A549 (cell line): ENCODE results near the gene SDC4. TPM values are rescaled to one million over a fixed set of nuclear protein-coding genes. Genes with fewer than 3 reads are reported as not detected.

Experiments used
- ATAC-seq, 2 experiments: fragments of 200-7000 bp in 1 of 2; fragments of >200 bp in 1 of 2; cut with Nextera tagmentation in 1 of 2; cut with Tn5 transposase in 1 of 2; 3 replicates each; pipeline versions ENCODE4 v1.8.0 to v1.9.1; 2018 to 2020; ENCODE audit warnings: mild to moderate bottlenecking in 1 of 2, moderate library complexity in 1 of 2
- CTCF ChIA-PET: fragments of 300-600 bp; sonication (Branson Sonifier 250); formaldehyde crosslinking; extraction: SDS; loops from one replicate; lab custom pipeline; 2021; ENCODE audit warnings: antibody characterized with exemption, inconsistent platforms; lab: Yijun Ruan, JAX
- POLR2A ChIA-PET: fragments of 350-600 bp; formaldehyde crosslinking; extraction: SDS; loops from one replicate; lab custom pipeline; 2021; ENCODE audit warnings: antibody characterized with exemption, inconsistent platforms; lab: Yijun Ruan, JAX
- DNase-seq, 2 experiments: peaks; one replicate each; pipeline versions ENCODE4 v3.0.0 to v3.0.0-alpha.2; 2011 to 2016; ENCODE audit warnings: low read depth in 1 of 2, low spot score in 1 of 2
- FAIRE-seq: peaks from 2 replicates; lab custom pipeline; 2011; peaks lifted over from hg19 to GRCh38; lab: Jason Lieb, UNC
- H3K27ac ChIP-seq, 2 experiments: fragments of >200 bp; sonication (Bioruptor Twin); formaldehyde crosslinking; 3 replicates each; pipeline ENCODE4 v1.5.1; 2016 to 2017
- H3K4me1 ChIP-seq: fragments of >200 bp; sonication (Bioruptor Twin); formaldehyde crosslinking; 3 replicates; pipeline ENCODE4 v1.6.1; 2016
- H3K4me2 ChIP-seq: fragments of >200 bp; sonication (Bioruptor Twin); formaldehyde crosslinking; 3 replicates; pipeline ENCODE4 v1.6.1; 2016
- H3K4me3 ChIP-seq: fragments of >200 bp; sonication (Bioruptor Twin); formaldehyde crosslinking; 3 replicates; pipeline ENCODE4 v1.5.1; 2016
- H3K9me3 ChIP-seq: fragments of >200 bp; sonication (Bioruptor Twin); formaldehyde crosslinking; 3 replicates; pipeline ENCODE4 v1.6.1; 2016
- CHD2 ChIP-seq: fragments of 150-350 bp; IDR thresholded peaks from 2 replicates; pipeline ENCODE4 v1.6.1; 2014; ENCODE audit warnings: low read length; ENCODE audit not compliant: partially characterized antibody
- EP300 ChIP-seq, 2 experiments: fragments of >200 bp; sonication (Bioruptor Twin); formaldehyde crosslinking; IDR thresholded peaks; 2 replicates in 1 of 2; 3 replicates in 1 of 2; pipeline ENCODE4 v1.6.1; 2016 to 2017
- ESRRA ChIP-seq: fragments of 150-350 bp; IDR thresholded peaks from 2 replicates; pipeline ENCODE4 v1.6.1; 2014; ENCODE audit warnings: mild to moderate bottlenecking, low read length, borderline replicate concordance
- FOSL2 ChIP-seq, 2 experiments: fragments of 450-650 bp in 1 of 2; fragments of >200 bp in 1 of 2; sonication (Bioruptor Twin) in 1 of 2; formaldehyde crosslinking; IDR thresholded peaks; 2 replicates each; pipeline versions ENCODE4 v1.5.0 to v1.6.1; 2016 to 2020; ENCODE audit warnings: mild to moderate bottlenecking in 1 of 2, moderate library complexity in 1 of 2
- GATA3 ChIP-seq: IDR thresholded peaks from 2 replicates; pipeline ENCODE4 v1.6.1; 2012; ENCODE audit warnings: borderline replicate concordance
- HEYL ChIP-seq: fragments of 250-450 bp; sonication (Bioruptor Pico); IDR thresholded peaks from 2 replicates; pipeline ENCODE4 v1.8.0; 2021; ENCODE audit warnings: mild to moderate bottlenecking, moderate library complexity
- HOXA7 ChIP-seq: fragments of 250-450 bp; sonication (Bioruptor Pico); IDR thresholded peaks from 2 replicates; pipeline ENCODE4 v1.5.0; 2020; ENCODE audit warnings: mild to moderate bottlenecking, moderate library complexity
- HOXB13 ChIP-seq: fragments of 250-450 bp; sonication (Bioruptor Pico); IDR thresholded peaks from 2 replicates; pipeline ENCODE4 v1.5.0; 2020; ENCODE audit warnings: low read depth, mild to moderate bottlenecking, moderate library complexity
- MAFK ChIP-seq: fragments of 450-650 bp; IDR thresholded peaks from 2 replicates; pipeline ENCODE4 v1.6.1; 2014; ENCODE audit not compliant: partially characterized antibody
- MAZ ChIP-seq: fragments of 150-350 bp; IDR thresholded peaks from 2 replicates; pipeline ENCODE4 v1.6.1; 2014; ENCODE audit warnings: antibody characterized with exemption, low read depth, low read length, borderline replicate concordance
- NPAS2 ChIP-seq: fragments of 250-450 bp; sonication (Bioruptor Pico); IDR thresholded peaks from 2 replicates; pipeline ENCODE4 v1.8.0; 2022; ENCODE audit warnings: mild to moderate bottlenecking, moderate library complexity, borderline replicate concordance
- PHF8 ChIP-seq: fragments of 200-600 bp; sonication (generic); IDR thresholded peaks from 2 replicates; pipeline ENCODE4 v1.6.1; 2016; ENCODE audit warnings: low read depth, mild to moderate bottlenecking, antibody characterized with exemption, moderate library complexity, borderline replicate concordance
- POLR2AphosphoS2 ChIP-seq: conservative IDR thresholded peaks from 2 replicates; pipeline ENCODE4 v1.6.1; 2012; ENCODE audit warnings: low read length, improper control_type of control experiment, inconsistent platforms
- RAD21 ChIP-seq, 2 experiments: fragments of >200 bp in 1 of 2; sonication (Bioruptor Twin) in 1 of 2; formaldehyde crosslinking in 1 of 2; IDR thresholded peaks in 1 of 2; conservative IDR thresholded peaks in 1 of 2; 2 replicates in 1 of 2; 3 replicates in 1 of 2; pipeline ENCODE4 v1.6.1; 2012 to 2018; ENCODE audit warnings: inconsistent platforms in 1 of 2
- TFCP2L1 ChIP-seq: fragments of 250-450 bp; sonication (Bioruptor Pico); IDR thresholded peaks from 2 replicates; pipeline ENCODE4 v1.5.0; 2021; ENCODE audit warnings: mild to moderate bottlenecking
- TP53 ChIP-seq: fragments of 250-450 bp; sonication (Bioruptor Pico); IDR thresholded peaks from 2 replicates; pipeline ENCODE4 v1.5.0; 2021; ENCODE audit warnings: mild to moderate bottlenecking, moderate library complexity
- ZC3H11A ChIP-seq: fragments of 450-650 bp; IDR thresholded peaks from 2 replicates; pipeline ENCODE4 v1.6.1; 2014; ENCODE audit warnings: antibody characterized with exemption, mild to moderate bottlenecking
- ZNF302 ChIP-seq: fragments of 250-450 bp; sonication (Bioruptor Pico); IDR thresholded peaks from 2 replicates; pipeline ENCODE4 v1.9.0; 2021; ENCODE audit warnings: inconsistent platforms, mild to moderate bottlenecking, moderate library complexity
- WGBS: methylation state at CpG from one replicate; pipeline ENCODE4 v1.1.6; 2017; ENCODE audit errors: missing lambda C conversion rate; 5-methylcytosine and 5-hydroxymethylcytosine counted together
- polyA plus RNA-seq, 4 experiments: library from polyadenylated mRNA; depleted of rRNA in 3 of 4; stranded (reverse); fragments of >200 nt; fragmentation: RNase III in 1 of 4; extraction: RNeasy Plus Mini Kit Qiagen cat#74134 plus additional on column Dnase treatment in 1 of 4; gene quantifications; 2 replicates in 3 of 4; 3 replicates in 1 of 4; pipeline ENCODE4 v1.2.3, GENCODE V29; 2011 to 2017
- TF ChIP-seq, protein P1 (sequence below): fragments of >200 bp; sonication (Bioruptor Twin); formaldehyde crosslinking; IDR thresholded peaks from 3 replicates; pipeline ENCODE4 v1.5.1; 2016
- TF ChIP-seq, protein P2 (sequence below): IDR thresholded peaks from 2 replicates; pipeline ENCODE4 v1.6.1; 2012

The SDC4 gene
- polyA plus RNA-seq, 2 of the 4 experiments (the other 2 are of a cell fraction) = 27.4 to 35.6 TPM

DNA sequence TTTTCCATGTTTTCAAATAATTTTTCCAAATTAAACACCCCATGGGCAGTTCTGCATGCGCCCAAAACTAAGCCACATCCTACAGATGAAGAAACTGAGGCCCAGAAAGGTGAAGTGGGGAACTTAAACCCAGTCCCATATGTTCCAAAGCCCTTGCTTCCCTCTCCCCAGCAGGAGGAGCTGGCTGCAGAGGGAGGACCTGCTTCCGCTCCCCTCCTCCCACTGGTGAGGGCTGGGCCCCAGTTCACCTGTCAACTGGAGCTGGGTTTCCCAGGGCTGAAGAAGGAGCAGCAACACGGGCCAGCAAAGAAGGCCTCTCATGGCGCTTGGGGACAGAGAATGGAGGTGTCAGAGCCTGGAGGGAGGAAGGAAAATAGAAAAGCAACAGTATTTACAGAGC lies 43.0 kb downstream of the SDC4 start:
- ATAC-seq (no peak), DNase-seq (no peak)

DNA sequence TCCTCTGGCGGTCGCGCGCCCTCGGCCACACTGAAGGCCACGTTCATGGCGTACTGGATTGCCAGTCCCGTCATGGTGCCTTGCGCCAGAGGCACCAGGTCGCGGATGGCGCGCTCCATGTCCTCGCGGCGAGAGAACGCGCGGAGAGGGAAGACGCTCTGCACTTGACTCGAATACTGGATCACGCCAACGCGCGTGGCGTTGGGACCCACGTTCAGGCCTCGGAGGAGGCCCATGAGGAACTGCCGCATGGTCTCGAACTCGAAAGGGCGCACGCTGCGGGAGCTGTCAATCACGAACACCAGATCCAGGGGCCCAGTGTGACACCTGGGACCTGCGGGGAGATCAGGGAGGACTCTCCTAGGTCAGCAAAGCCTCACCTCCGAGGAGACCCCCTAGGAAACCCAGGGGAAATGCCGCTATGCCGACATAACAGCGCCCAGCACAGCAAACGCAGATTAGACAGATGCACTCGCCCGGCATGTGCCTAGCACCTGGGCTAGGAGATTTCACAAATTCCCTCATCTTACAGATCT lies 43.7 kb downstream of the SDC4 start:
- ATAC-seq = no peak
- no peaks in the 10 kb centered on the region for H3K9me3 ChIP-seq
- no peak overlapping the region for H3K4me2 ChIP-seq
- no peaks in the 10 kb centered on the region for H3K4me1 ChIP-seq
- no peak overlapping the region for H3K4me3 ChIP-seq
- WGBS = 91% methylated on average over 41 of the region's 43 CpGs
- CTCF ChIA-PET = interaction anchor here (0.7 to 4.7 kb wide), 11 partner anchors 10 to 466 kb away, joined by 3 to 77 read pairs (median 6); no protein-coding TSS in a partner anchor
- no peak for TF ChIP-seq CHD2
- no peak for TF ChIP-seq POLR2AphosphoS2
- TF ChIP-seq ESRRA = no peak
- TF ChIP-seq GATA3 = no peak
- no peak for TF ChIP-seq HEYL (CRISPR knock-in tag)
- TF ChIP-seq, protein P1, sequence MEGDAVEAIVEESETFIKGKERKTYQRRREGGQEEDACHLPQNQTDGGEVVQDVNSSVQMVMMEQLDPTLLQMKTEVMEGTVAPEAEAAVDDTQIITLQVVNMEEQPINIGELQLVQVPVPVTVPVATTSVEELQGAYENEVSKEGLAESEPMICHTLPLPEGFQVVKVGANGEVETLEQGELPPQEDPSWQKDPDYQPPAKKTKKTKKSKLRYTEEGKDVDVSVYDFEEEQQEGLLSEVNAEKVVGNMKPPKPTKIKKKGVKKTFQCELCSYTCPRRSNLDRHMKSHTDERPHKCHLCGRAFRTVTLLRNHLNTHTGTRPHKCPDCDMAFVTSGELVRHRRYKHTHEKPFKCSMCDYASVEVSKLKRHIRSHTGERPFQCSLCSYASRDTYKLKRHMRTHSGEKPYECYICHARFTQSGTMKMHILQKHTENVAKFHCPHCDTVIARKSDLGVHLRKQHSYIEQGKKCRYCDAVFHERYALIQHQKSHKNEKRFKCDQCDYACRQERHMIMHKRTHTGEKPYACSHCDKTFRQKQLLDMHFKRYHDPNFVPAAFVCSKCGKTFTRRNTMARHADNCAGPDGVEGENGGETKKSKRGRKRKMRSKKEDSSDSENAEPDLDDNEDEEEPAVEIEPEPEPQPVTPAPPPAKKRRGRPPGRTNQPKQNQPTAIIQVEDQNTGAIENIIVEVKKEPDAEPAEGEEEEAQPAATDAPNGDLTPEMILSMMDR = no peak
- TF ChIP-seq ZNF302 (CRISPR knock-in tag) = no peak
- TF ChIP-seq MAZ = no peak
- no peak for TF ChIP-seq TFCP2L1 (CRISPR knock-in tag)
- TF ChIP-seq ZC3H11A = no peak
- TF ChIP-seq, all 56 proteins: peak for 0
- DNase-seq (no peak), FAIRE-seq (no peak)
- POLR2A ChIA-PET = interaction anchor here (0.6 kb wide), 1 partner anchor 18 kb away, joined by 3 read pairs; no protein-coding TSS in a partner anchor
- no peak overlapping the region for H3K27ac ChIP-seq

More for the DNA sequence above, 43.0 kb downstream of the SDC4 start:
- Histone ChIP-seq H3K4me3 (no peak overlapping the region), H3K9me3 (no peaks in the 10 kb centered on the region), H3K4me2 (no peak overlapping the region), H3K27ac (no peak overlapping the region), H3K4me1 (no peaks in the 10 kb centered on the region)
- WGBS = 52% methylated on average over 4 of the region's 4 CpGs
- no peak for FAIRE-seq
- ChIA-PET POLR2A (no interaction called here), CTCF (interaction anchor here (0.5 to 4.2 kb wide), 14 partner anchors 9 to 477 kb away, joined by 3 to 25 read pairs (median 4); no protein-coding TSS in a partner anchor)
- TF ChIP-seq, protein P2, sequence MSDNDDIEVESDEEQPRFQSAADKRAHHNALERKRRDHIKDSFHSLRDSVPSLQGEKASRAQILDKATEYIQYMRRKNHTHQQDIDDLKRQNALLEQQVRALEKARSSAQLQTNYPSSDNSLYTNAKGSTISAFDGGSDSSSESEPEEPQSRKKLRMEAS = no peak
- TF ChIP-seq TP53 (CRISPR knock-in tag) (no peak), HEYL (CRISPR knock-in tag) (no peak), FOSL2 (IDR thresholded peaks at IDR 0.05) (no peak), FOSL2 (CRISPR knock-in tag; IDR thresholded peaks at IDR 0.05) (no peak), HOXA7 (CRISPR knock-in tag) (no peak), HOXB13 (CRISPR knock-in tag) (no peak), ESRRA (no peak), RAD21 (conservative IDR thresholded peaks at IDR 0.05 in 1 of 2, IDR thresholded peaks at IDR 0.05 in 1 of 2) (no peak), PHF8 (no peak), EP300 (IDR thresholded peaks at IDR 0.05) (no peak), MAFK (no peak), NPAS2 (CRISPR knock-in tag) (no peak)
